Activated CD8-positive, alpha-beta T cell treated with anti-CD3 and anti-CD28 coated beads for 36 hours (primary cell): ENCODE results near the gene KLHL12. TPM values are rescaled to one million over a fixed set of nuclear protein-coding genes. Genes with fewer than 3 reads are reported as not detected.

Experiments used
- ATAC-seq: fragments of 200-7000 bp; cut with Tn5 transposase; one replicate; pipeline ENCODE4 v1.10.0; 2021; ENCODE audit warnings: mild to moderate bottlenecking, moderate library complexity
- CTCF ChIA-PET: fragments of 350-600 bp; sonication (Branson Sonifier 250); formaldehyde crosslinking; loops from one replicate; lab custom pipeline; 2021; ENCODE audit warnings: antibody characterized with exemption; lab: Charles Lee
- POLR2A ChIA-PET: fragments of 350-600 bp; sonication (Branson Sonifier 250); formaldehyde crosslinking; loops from one replicate; lab custom pipeline; 2021; ENCODE audit warnings: antibody characterized with exemption; lab: Charles Lee
- DNase-seq: peaks from one replicate; pipeline ENCODE4 v3.0.0-alpha.2; 2020
- H3K27ac Mint-ChIP-seq: one replicate; pipeline ENCODE4 v1.8.0; 2021; ENCODE audit warnings: mild to moderate bottlenecking, mixed read lengths
- H3K27me3 Mint-ChIP-seq: one replicate; pipeline ENCODE4 v1.8.0; 2021; ENCODE audit warnings: mixed read lengths
- H3K36me3 Mint-ChIP-seq: one replicate; pipeline ENCODE4 v1.8.0; 2021; ENCODE audit warnings: low read depth, mixed read lengths
- H3K4me1 Mint-ChIP-seq: one replicate; pipeline ENCODE4 v1.8.0; 2021; ENCODE audit warnings: low read depth, mixed read lengths
- H3K4me3 Mint-ChIP-seq: one replicate; pipeline ENCODE4 v1.8.0; 2021; ENCODE audit warnings: mild to moderate bottlenecking, moderate library complexity, mixed read lengths
- H3K9me3 Mint-ChIP-seq: one replicate; pipeline ENCODE4 v1.8.0; 2021; ENCODE audit warnings: mixed read lengths
- intact Hi-C: fragments of 100-400 bp; cut with micrococcal nuclease; formaldehyde crosslinking; loops from one replicate; pipeline ENCODE4 v1.10.0; 2022
- total RNA-seq, 2 experiments: library from RNA; stranded (reverse); gene quantifications; one replicate each; pipeline ENCODE4 v1.2.3, GENCODE V29; 2021
- TF ChIP-seq, protein P1 (sequence below): fragments of 200-600 bp; IDR thresholded peaks from one replicate; pipeline ENCODE4 v1.8.0; 2022; ENCODE audit warnings: antibody characterized with exemption, mild to moderate bottlenecking

Gene KLHL12
- total RNA-seq, 2 experiments from 2014 or later = 38.0 to 43.7 TPM

DNA sequence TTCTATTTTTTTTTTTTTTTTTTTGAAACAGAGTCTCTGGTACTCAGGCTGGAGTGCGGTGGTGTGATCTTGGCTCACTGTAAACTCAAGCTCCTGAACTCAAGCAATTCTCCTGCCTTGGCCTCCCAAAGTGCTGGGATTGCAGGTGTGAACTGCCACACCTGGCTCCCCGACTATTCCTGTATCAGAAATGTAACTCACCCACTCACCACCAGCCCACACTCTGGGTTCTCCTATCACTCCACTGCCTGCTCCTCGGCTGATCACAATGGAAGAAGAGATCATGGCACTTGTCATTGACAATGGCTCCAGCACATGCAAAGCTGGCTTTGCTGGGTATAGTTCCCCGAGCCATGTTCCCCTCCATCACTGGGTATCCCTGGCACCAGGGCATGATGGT is 54.0 kb downstream of the KLHL12 start:
- no peaks in the 10 kb centered on the region for H3K27me3 Mint-ChIP-seq
- ChIA-PET CTCF (no interaction called here), POLR2A (no interaction called here)
- ATAC-seq (no peak), DNase-seq (no peak)
- H3K36me3 Mint-ChIP-seq = no peaks in the 10 kb centered on the region
- no peak overlapping the region for H3K27ac Mint-ChIP-seq
- H3K9me3 Mint-ChIP-seq = no peaks in the 10 kb centered on the region
- no peaks in the 10 kb centered on the region for H3K4me1 Mint-ChIP-seq
- intact Hi-C loops = no loop called here
- no peak overlapping the region for H3K4me3 Mint-ChIP-seq
- TF ChIP-seq, protein P1, sequence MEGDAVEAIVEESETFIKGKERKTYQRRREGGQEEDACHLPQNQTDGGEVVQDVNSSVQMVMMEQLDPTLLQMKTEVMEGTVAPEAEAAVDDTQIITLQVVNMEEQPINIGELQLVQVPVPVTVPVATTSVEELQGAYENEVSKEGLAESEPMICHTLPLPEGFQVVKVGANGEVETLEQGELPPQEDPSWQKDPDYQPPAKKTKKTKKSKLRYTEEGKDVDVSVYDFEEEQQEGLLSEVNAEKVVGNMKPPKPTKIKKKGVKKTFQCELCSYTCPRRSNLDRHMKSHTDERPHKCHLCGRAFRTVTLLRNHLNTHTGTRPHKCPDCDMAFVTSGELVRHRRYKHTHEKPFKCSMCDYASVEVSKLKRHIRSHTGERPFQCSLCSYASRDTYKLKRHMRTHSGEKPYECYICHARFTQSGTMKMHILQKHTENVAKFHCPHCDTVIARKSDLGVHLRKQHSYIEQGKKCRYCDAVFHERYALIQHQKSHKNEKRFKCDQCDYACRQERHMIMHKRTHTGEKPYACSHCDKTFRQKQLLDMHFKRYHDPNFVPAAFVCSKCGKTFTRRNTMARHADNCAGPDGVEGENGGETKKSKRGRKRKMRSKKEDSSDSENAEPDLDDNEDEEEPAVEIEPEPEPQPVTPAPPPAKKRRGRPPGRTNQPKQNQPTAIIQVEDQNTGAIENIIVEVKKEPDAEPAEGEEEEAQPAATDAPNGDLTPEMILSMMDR = no peak

DNA sequence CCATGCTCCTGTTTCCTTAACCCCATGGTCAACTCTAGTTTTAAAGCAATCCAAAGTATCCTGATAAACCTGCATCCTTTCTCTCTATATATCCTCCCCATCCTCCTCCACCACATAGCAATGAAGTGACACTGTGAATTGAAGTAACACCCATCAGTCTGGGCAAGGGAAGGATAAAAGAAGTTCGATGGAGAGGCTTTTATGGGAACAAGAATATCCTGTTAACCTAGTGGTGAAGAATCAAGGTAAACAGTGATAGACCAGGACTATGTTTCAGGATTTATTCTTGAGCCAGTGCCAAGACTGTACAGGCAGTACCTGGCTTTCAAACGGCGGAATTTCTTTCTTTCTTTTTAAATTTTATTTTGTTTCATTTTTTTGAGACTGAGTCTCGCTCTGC is 55.7 kb downstream of the KLHL12 start:
- intact Hi-C loops = no loop called here
- H3K4me1 Mint-ChIP-seq = no peaks in the 10 kb centered on the region
- ChIA-PET CTCF (no interaction called here), POLR2A (no interaction called here)
- no peaks in the 10 kb centered on the region for H3K36me3 Mint-ChIP-seq
- no peaks in the 10 kb centered on the region for H3K9me3 Mint-ChIP-seq
- TF ChIP-seq, protein P1 = no peak
- ATAC-seq (no peak), DNase-seq (no peak)
- H3K27ac Mint-ChIP-seq = no peak overlapping the region
- peaks cover 3% of the 10 kb centered on the region for H3K27me3 Mint-ChIP-seq
- no peak overlapping the region for H3K4me3 Mint-ChIP-seq

DNA sequence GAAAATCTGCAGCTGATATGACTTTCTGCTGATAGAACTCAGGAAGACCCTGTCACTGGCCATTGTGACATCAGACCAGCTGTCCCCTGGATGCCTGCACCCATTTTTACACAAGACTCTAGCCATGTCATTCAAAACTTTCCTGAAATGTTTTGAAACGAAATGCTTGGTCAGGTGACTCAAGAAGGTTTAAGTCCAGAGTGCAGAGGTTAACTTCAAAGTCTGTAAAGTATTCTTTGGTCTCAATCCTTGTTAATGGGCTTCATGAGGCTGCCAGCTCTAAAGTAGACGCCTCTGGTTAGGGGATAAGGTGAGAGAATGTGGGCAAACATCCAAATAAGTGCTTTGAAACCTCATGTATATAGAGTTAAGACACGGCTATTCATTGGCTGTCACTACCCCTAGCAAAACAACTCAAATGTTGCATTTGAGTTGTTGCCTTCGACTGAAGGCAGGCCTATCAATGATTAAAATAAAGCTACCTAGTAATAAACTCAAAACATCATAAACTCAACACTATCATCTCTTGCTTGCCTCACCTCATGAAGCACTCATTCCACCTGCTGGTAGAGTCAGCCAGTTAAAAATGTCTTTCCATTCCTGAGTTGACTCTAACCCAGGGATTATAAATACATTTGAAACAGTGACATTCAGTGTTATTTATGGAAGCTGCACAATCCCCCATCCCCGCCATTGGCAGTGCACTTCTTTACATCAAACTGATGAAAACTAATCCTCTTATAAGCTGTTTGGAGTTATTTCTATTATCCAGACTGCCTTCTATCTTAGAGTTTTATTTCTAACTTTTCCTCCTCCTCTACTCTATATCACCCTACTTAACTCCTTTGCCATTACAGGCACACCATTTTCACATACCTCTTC is 64.1 kb downstream of the KLHL12 start:
- H3K4me1 Mint-ChIP-seq = peaks cover 3% of the 10 kb centered on the region
- no peaks in the 10 kb centered on the region for H3K9me3 Mint-ChIP-seq
- peak overlapping the region; percentile 74 for H3K4me3 Mint-ChIP-seq
- H3K27me3 Mint-ChIP-seq = peaks cover 50% of the 10 kb centered on the region
- no peaks in the 10 kb centered on the region for H3K36me3 Mint-ChIP-seq
- intact Hi-C loops = no loop called here
- H3K27ac Mint-ChIP-seq = no peak overlapping the region
- ChIA-PET CTCF (interaction anchor here (0.8 to 2.4 kb wide), 6 partner anchors 10 to 143 kb away, joined by 3 to 10 read pairs (median 3); no protein-coding TSS in a partner anchor), POLR2A (interaction anchor here (1.2 kb wide), 1 partner anchor 19 kb away, joined by 4 read pairs; no protein-coding TSS in a partner anchor)
- no peak for DNase-seq
- TF ChIP-seq, protein P1 = no peak
- no peak for ATAC-seq

DNA sequence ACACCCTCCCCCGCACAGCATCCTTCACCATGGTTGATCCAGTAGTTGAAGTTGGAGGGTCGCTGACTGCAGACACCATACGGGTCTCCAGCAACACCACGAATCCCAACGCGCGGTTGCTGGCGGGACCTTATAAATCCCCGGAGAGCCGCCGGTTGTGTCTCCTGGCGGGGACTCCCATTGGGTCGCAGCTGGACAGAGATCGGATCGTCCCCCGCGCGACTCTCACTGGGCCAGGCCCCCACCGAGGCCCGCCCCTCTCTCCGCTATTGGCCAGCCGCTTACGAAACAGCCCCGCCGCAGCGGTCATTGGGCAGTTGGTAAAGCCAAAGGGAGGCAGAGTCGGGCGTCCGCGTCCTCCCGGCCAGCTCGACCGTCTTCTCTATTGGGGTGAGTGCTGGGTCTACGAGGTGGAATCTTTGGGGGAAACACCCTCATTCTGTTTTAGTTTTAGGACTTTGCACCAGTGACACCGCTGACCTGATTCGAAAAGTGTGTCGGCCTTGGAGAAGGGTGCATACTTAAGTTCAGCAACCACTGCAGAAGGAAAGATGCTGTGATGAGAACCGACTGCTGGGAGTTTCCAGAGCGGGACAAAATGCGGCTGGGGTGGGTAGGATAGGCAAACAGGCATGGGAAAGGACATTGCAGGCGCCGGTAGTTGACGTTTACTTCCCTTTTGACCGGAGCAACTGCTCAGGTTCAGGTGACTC is 65.5 kb downstream of the KLHL12 start:
- ChIA-PET CTCF (interaction anchor here (2.2 to 2.4 kb wide), 2 partner anchors 9 to 13 kb away, joined by 9 to 10 read pairs; no protein-coding TSS in a partner anchor), POLR2A (interaction anchor here (0.7 to 1.2 kb wide), 2 partner anchors 13 to 20 kb away, joined by 3 to 4 read pairs; no protein-coding TSS in a partner anchor)
- Mint-ChIP-seq H3K4me1 (peaks cover 3% of the 10 kb centered on the region), H3K9me3 (no peaks in the 10 kb centered on the region), H3K27me3 (peaks cover 48% of the 10 kb centered on the region), H3K36me3 (no peaks in the 10 kb centered on the region), H3K4me3 (peak overlapping the region; percentile 74), H3K27ac (no peak overlapping the region)
- ATAC-seq (peak; percentile 81), DNase-seq (peak; percentile 60)
- intact Hi-C loops = no loop called here
- TF ChIP-seq, protein P1 = no peak
